NCI-H2227 treated with DMSO at 0.1 percent for 48 hours (cell line): ENCODE measurements around the gene SLC12A6.
A peak's percentile ranks its signal among the peaks of the same experiment; 100 is the strongest.

Experiments used
- DNase-seq: peaks from one replicate; lab custom pipeline; 2025; lab: John Stamatoyannopoulos, UW

SLC12A6 gene

DNA sequence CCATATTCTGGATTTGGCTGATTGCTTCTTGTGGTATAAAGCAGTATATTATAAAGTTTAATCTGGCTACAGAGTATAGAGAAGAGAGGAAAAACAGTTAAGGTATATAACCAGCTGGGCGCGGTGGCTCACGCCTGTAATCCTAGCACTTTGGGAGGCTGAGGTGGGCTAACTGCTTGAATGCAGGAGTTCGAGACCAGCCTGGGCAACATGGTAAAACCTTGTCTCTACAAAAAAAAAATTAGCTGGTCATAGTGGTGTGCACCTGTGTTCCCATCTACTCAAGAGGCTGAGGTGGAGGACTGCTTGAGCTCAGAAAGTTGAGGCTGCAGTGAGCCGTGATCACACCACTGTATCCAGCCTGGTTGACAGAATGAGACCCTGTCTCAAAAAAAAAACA lies 7.3 kb downstream of the SLC12A6 start:
- no peak for DNase-seq

DNA sequence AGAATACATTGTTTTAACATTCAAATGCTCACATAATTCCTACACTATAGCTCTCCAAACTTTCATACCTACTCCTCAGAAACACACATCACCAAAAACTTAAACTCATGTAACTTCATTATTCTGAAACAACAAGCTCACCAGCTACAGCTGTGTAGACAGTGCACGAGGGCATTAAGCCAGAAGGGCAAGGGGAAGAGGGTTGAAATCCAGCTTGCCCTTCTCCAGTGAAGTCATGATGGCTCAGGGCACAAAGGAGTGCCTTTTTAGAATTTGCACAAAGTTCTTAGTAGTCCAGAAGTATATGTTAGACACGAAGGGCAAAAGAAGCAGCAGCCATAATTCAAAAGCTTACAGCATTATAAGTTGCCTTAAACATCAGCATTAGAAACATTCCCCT lies 8.6 kb downstream of the SLC12A6 start:
- DNase-seq: no peak

DNA sequence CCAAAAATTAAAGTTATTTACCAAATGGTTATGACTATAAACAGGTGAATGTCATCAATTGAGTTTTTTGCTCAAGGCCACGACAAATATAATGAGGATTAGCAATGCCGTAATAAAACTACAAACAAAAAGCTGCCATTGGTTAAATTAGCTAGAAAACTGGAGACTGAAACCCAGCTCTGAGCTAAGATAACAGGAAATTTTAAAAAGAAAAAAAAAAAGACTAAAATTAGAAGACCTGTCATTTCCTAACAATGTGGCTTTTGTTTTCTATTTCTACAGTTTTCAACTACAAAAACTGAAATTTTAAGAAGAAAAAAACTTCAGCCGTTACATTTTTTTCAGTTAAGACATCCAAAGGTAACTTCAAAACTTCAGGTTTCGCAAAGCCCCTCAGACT lies 9.7 kb downstream of the SLC12A6 start:
- DNase-seq: no peak

GRCh38 chr15:34325368-34325767 lies 12.2 kb downstream of the SLC12A6 start:
- DNase-seq: no peak

GRCh38 chr15:34324933-34325332 lies 12.6 kb downstream of the SLC12A6 start:
- no peak for DNase-seq

DNA sequence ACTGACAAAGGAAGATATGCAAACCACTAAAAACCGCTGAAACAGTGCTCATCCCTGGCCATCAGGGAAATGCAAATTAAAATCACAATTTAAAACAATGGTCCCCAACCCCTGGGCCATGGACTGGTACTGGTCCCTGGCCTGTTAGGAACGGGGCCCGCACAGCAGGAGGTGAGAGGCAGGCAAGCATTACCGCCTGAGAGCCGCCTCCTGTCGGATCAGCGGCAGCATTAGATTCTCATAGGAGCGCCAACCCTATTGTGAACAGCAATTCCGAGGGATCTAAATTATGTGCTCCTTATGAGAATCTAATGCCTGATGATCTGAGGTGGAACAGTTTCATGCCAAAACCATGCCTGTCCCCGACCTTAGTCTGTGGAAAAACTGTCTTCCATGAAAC lies 14.4 kb downstream of the SLC12A6 start:
- no peak for DNase-seq

- DNase-seq: peak; percentile 47
Observed at GRCh38 chr15:34318277-34319079, 19.1 kb downstream of the SLC12A6 start.

DNA sequence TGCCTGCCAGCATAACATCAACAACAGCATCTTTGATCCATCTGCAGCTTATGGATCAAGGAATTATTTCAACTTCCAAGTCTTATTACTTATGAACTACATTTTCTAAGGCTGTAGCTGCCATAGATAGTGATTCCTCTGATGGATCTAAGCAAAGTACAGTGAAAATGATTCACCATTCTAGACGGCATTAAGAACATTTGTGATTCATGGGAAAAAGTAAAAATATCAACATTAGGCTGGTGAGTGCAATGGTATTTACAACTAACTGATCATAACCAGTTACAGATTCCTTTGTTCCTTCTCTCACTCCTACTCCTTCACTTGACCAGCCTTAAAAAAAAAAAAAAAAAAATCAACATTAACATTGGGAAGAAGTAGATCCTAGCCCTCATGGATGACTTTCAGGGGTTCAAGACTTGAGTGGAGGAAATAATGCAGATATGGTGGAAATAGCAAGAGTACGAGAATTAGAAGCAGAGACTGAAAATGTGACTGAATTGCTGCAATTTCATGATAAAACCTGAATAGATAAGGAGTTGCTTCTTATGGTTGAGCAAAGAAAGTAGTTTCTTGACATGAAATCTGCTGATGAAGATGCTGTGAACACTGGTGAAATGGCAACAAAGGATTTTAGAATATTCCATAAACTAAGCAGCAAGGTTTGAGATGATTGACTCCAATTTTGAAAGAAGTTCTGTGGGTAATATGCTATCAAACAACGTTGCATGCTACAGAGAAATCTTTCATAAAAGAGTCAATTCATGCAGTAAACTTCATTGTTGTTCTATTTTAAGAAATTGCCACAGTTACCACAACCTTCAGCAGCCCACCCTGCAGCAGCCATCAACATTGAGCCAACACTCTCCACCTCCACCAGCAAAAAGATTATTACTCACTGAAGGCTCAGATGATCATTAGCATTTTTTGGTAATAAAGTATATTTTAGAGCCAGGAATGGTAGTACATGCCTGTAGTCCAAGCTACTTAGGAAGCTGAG lies 22.8 kb downstream of the SLC12A6 start:
- DNase-seq: no peak

GRCh38 chr15:34311563-34311962 lies 26.0 kb downstream of the SLC12A6 start:
- DNase-seq: no peak

DNA sequence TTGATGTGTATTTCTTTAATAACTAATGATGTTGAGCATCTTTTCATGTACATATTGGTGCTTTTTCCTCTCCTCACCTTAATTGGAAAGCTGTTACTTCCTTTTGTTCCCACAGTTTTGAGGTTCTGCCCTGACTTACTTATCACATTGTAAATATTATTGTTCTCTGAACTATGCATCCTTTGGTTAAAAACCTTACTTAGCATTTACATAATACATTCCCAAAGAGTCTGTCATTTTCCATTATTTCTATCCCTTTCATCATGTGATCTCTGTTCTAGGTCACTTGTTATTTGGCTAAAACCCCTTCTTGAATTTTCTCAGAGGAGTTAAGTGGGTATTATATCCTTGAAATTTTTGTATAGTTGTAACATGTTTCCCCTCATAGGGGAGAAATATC lies 33.0 kb downstream of the SLC12A6 start:
- DNase-seq: no peak

DNA sequence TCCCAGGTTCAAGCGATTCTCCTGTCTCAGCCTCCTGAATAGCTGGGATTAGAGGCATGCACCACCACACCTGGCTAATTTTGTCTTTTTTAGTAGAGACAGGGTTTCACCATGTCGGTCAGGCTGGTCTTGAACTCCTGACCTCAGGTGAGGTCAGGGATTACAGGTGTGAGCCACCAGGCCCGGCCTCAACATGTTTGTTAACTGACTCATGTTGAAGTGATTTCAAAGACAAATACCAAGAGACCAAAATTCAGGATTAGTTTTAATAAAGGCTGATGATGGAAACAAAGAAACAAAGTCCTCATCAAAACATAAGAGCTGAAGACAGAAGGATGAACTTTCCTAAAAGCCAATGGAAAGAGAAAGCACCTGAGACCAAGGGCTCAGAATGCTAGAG lies 36.5 kb downstream of the SLC12A6 start:
- DNase-seq: no peak

GRCh38 chr15:34297059-34297458 lies 40.5 kb downstream of the SLC12A6 start:
- no peak for DNase-seq

GRCh38 chr15:34292621-34293020 lies 45.0 kb downstream of the SLC12A6 start:
- no peak for DNase-seq

DNA sequence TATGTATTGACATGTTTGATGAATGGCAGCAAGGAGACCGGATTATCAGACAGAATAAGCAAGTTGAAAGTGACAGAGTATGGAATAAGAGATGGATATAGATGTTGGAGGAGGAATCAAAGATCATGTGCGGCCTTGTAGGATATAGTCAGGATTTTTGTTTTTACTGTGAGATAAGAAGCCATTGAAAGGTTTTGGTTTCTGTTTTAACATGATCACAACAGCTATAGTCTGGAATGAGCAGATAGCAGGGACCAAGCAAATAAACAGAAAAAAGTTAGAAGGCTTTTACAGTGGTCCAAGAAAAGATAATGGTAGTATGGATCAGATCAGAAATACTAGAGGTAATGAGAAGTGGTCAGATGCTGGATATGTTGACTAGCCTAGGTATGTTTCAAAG lies 52.6 kb downstream of the SLC12A6 start:
- no peak for DNase-seq

GRCh38 chr15:34282384-34282783 lies 55.2 kb downstream of the SLC12A6 start:
- DNase-seq: no peak

GRCh38 chr15:34280193-34280592 lies 57.4 kb downstream of the SLC12A6 start:
- DNase-seq: no peak

GRCh38 chr15:34279368-34279767 lies 58.2 kb downstream of the SLC12A6 start:
- no peak for DNase-seq

DNA sequence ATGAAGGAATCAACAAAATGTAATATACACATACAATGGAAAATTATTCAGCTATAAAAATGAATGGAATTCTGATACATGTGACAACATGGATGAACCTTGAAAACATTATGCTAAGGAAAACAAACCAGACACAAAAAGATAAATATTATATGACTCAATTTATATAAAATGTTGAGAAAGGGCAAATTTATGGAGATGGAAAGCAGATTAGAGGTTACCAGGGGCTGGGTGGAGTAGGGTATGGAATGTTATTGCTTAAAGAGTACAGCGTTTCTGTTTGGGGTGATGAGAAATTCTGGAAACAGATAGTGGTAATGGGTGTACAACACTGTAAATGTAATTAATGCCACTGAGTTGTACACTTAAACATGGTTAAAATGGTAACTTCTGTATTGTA lies 61.9 kb downstream of the SLC12A6 start:
- DNase-seq: no peak

- no peak for DNase-seq
Observed at GRCh38 chr15:34275154-34275553, 62.4 kb downstream of the SLC12A6 start.

DNA sequence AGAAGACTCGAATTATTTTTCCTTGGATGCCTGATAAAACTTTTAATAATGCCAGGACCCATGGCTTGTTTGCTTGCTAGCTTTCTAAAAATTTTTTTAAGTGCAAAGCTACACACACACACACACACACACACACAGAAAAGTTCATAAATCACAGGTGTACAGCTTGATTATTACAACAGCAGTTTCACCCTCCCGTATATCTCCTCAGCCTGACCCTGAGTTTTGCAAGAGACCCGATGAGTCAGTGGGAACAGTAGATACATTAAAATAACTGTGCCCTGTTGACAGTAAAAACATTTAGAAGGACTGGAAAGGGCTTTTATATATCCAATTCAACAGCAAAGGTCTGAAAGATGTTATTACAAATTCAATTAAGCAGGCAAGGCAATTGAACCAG lies 66.1 kb downstream of the SLC12A6 start:
- DNase-seq: no peak

GRCh38 chr15:34266751-34267150 lies 70.8 kb downstream of the SLC12A6 start:
- no peak for DNase-seq

DNA sequence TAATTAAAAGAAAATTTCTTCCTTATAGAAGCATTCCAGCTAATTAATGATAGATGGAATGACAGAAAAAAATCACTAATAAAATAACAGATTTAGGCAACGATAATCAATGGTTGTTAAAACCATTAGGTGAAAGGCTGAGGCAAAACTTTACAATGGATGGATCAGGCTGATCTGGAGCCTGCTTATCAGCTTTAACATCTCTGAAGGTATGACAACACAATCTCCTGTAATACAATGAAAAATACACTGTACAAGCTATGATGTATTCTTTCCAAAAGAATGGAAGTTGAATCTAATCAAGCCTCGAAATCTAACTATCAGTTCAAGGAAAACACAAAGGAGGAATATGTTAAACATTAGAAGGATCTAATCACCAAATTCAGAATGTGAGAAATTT lies 73.5 kb downstream of the SLC12A6 start:
- DNase-seq: no peak

DNA sequence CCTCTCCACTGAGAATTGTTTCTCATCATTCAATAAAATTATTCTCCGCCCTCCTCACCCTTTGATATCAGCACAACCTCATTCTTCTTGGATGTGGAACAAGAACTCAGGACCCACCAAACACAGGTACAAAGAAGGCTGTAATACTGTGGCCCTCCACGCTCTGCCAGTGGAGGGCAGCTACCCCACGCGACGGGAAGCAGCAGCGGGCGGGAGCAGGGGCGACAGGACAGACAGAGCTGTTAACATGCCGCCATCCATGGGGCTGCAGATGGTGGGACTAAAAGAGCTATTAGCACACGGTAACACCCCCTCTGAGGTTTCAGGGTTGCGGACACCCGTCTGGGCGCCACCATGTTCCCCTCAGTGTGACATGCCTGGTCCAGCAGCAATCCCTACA lies 75.2 kb downstream of the SLC12A6 start:
- DNase-seq: no peak
